ENCODE results near the gene CBLN1.

DNA sequence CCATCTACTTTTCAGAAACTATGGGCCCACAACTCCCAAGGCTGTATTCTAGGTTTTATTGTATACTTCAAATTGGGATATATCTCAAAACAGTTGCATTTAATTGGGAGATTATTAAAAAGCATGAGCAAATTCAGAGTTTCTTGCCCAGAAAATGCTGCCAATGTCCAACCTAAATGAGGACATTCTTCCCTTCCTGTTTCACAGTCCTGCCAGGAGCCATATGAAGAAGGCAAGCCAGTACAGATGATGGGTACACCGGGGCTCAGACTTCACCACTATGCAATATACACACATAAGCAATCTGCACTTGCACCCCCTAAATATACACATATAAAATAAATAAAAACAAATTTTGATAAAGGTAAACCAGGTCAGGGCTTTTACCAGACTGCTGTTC lies 34.0 kb upstream of the CBLN1 start:
- TF ChIP-seq, protein P1, sequence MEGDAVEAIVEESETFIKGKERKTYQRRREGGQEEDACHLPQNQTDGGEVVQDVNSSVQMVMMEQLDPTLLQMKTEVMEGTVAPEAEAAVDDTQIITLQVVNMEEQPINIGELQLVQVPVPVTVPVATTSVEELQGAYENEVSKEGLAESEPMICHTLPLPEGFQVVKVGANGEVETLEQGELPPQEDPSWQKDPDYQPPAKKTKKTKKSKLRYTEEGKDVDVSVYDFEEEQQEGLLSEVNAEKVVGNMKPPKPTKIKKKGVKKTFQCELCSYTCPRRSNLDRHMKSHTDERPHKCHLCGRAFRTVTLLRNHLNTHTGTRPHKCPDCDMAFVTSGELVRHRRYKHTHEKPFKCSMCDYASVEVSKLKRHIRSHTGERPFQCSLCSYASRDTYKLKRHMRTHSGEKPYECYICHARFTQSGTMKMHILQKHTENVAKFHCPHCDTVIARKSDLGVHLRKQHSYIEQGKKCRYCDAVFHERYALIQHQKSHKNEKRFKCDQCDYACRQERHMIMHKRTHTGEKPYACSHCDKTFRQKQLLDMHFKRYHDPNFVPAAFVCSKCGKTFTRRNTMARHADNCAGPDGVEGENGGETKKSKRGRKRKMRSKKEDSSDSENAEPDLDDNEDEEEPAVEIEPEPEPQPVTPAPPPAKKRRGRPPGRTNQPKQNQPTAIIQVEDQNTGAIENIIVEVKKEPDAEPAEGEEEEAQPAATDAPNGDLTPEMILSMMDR (IDR thresholded peaks at IDR 0.05; ENCODE audit: low read depth, low read length, missing input control) = no peak
- TF ChIP-seq TAF1 (conservative IDR thresholded peaks at IDR 0.05) = no peak
- TF ChIP-seq, protein P2, sequence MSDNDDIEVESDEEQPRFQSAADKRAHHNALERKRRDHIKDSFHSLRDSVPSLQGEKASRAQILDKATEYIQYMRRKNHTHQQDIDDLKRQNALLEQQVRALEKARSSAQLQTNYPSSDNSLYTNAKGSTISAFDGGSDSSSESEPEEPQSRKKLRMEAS (IDR thresholded peaks at IDR 0.05) = no peak
- no peak for TF ChIP-seq YY1 (IDR thresholded peaks at IDR 0.05)

Data from liver (tissue), 3 donors.